OCI-LY7 (cell line): ENCODE results near the gene HMG20A. TPM values are rescaled to one million over a fixed set of nuclear protein-coding genes. Genes with fewer than 3 reads are reported as not detected.

Source experiments
- BruUV-seq: library from RNA; stranded (reverse); fragments of 400-500 nt; replicated peaks from 2 replicates; lab custom pipeline; 2021; lab: Mats Ljungman, UMichigan
- CTCF ChIA-PET: fragments of 300-600 bp; sonication (Branson Sonifier 250); formaldehyde crosslinking; loops from one replicate; lab custom pipeline; 2022; ENCODE audit warnings: antibody characterized with exemption; ENCODE audit not compliant: unreplicated experiment; lab: Charles Lee
- POLR2A ChIA-PET: fragments of 300-600 bp; sonication (Branson Sonifier 250); formaldehyde crosslinking; loops from one replicate; lab custom pipeline; 2022; ENCODE audit warnings: antibody characterized with exemption; lab: Charles Lee
- DNase-seq: peaks from one replicate; pipeline ENCODE4 v3.0.0-alpha.2; 2015; ENCODE audit warnings: low spot score
- H2AFZ ChIP-seq: fragments of 200-600 bp; sonication (generic), shearing (Covaris generic); 2 replicates; pipeline ENCODE4 v1.6.1; 2014; ENCODE audit warnings: mild to moderate bottlenecking, antibody characterized with exemption, low read length, moderate library complexity
- H3K27ac ChIP-seq: fragments of 200-600 bp; sonication (generic); 2 replicates; pipeline ENCODE4 v1.5.1; 2014; ENCODE audit warnings: mixed run types, low read depth, mild to moderate bottlenecking, moderate library complexity, low read length, inconsistent platforms; ENCODE audit not compliant: poor library complexity, severe bottlenecking
- H3K36me3 ChIP-seq: fragments of 200-600 bp; sonication (generic); 2 replicates; pipeline ENCODE4 v1.6.1; 2014; ENCODE audit warnings: mild to moderate bottlenecking, antibody characterized with exemption, low read length, moderate library complexity, mixed read lengths; ENCODE audit not compliant: insufficient read depth
- H3K4me1 ChIP-seq: fragments of 200-600 bp; sonication (generic); 2 replicates; pipeline ENCODE4 v1.5.1; 2014; ENCODE audit warnings: mild to moderate bottlenecking, low read length; ENCODE audit not compliant: insufficient read depth, poor library complexity, severe bottlenecking
- H3K4me2 ChIP-seq: fragments of 200-600 bp; sonication (generic); 2 replicates; pipeline ENCODE4 v1.6.1; 2014; ENCODE audit warnings: mild to moderate bottlenecking, low read length
- H3K4me3 ChIP-seq: fragments of 200-600 bp; sonication (generic); 2 replicates; pipeline ENCODE4 v1.5.1; 2014; ENCODE audit warnings: mild to moderate bottlenecking, low read depth, low read length; ENCODE audit not compliant: poor library complexity, severe bottlenecking
- H3K79me2 ChIP-seq: fragments of 200-600 bp; sonication (generic); 2 replicates; pipeline ENCODE4 v1.6.1; 2016; ENCODE audit warnings: low read depth, mild to moderate bottlenecking, low read length, moderate library complexity, mixed read lengths; ENCODE audit not compliant: insufficient read depth
- H3K9me2 ChIP-seq: fragments of 200-600 bp; sonication (generic); 2 replicates; pipeline ENCODE4 v1.6.1; 2016; ENCODE audit warnings: mild to moderate bottlenecking, low read length, mixed read lengths; ENCODE audit not compliant: insufficient read depth
- H3K9me3 ChIP-seq: fragments of 200-600 bp; sonication (generic); 2 replicates; pipeline ENCODE4 v1.6.1; 2014; ENCODE audit warnings: mild to moderate bottlenecking, mixed run types, low read length, mixed read lengths
- H4K20me1 ChIP-seq: fragments of 200-600 bp; sonication (generic); 2 replicates; pipeline ENCODE4 v1.6.1; 2014; ENCODE audit warnings: mild to moderate bottlenecking, antibody characterized with exemption, low read length, moderate library complexity, mixed read lengths; ENCODE audit not compliant: insufficient read depth
- CTCF ChIP-seq: fragments of 200-600 bp; sonication (generic); conservative IDR thresholded peaks from 2 replicates; pipeline ENCODE4 v1.5.1; 2014; ENCODE audit warnings: mild to moderate bottlenecking, antibody characterized with exemption, low read length, moderate library complexity, mixed read lengths
- EZH2phosphoT487 ChIP-seq: fragments of 200-600 bp; sonication (generic); IDR thresholded peaks from 2 replicates; pipeline ENCODE4 v1.6.1; 2018; ENCODE audit warnings: low read depth, borderline replicate concordance, mild to moderate bottlenecking, mixed run types, antibody characterized with exemption, low read length, moderate library complexity, mixed read lengths
- intact Hi-C: fragments of 100-400 bp; cut with micrococcal nuclease; formaldehyde crosslinking; loops from one replicate; pipeline ENCODE4 v1.10.0; 2022; ENCODE audit not compliant: unreplicated experiment
- total RNA-seq, 2 experiments: library from RNA; depleted of rRNA in 1 of 2; stranded (reverse); fragments of >200 nt in 1 of 2; shearing (Covaris generic) in 1 of 2; gene quantifications; 2 replicates each; pipeline ENCODE4 v1.2.3, GENCODE V29; 2014 to 2022

Gene HMG20A
- total RNA-seq, 2 experiments from 2014 or later, result 29.1 to 49.9 TPM

GRCh38 chr15:77386626-77387025, 34.1 kb upstream of the HMG20A start:
- H4K20me1 ChIP-seq, result no peaks in the 10 kb centered on the region; the same call in 1 of the 2 replicates
- POLR2A ChIA-PET, result no interaction called here

GRCh38 chr15:77387365-77388105, 33.2 kb upstream of the HMG20A start:
- TF ChIP-seq EZH2phosphoT487 (no peak), CTCF (no peak)
- Histone ChIP-seq H3K36me3 (no peaks in the 10 kb centered on the region), H3K79me2 (no peaks in the 10 kb centered on the region), H2AFZ (no peak overlapping the region), H3K27ac (no peak overlapping the region), H4K20me1 (no peaks in the 10 kb centered on the region; the same call in 1 of the 2 replicates), H3K9me3 (no peaks in the 10 kb centered on the region), H3K4me3 (no peak overlapping the region), H3K9me2 (no peaks in the 10 kb centered on the region), H3K4me1 (no peaks in the 10 kb centered on the region), H3K4me2 (no peak overlapping the region)
- CTCF ChIA-PET, result no interaction called here
- intact Hi-C loops, result no loop called here
- POLR2A ChIA-PET, result no interaction called here
- no TSS peak for BruUV-seq
- DNase-seq, result no peak

More at GRCh38 chr15:77386626-77387025, 34.1 kb upstream of the HMG20A start:
- CTCF ChIA-PET, result no interaction called here
- intact Hi-C loops, result no loop called here
- no peak overlapping the region for H3K4me2 ChIP-seq
- TF ChIP-seq CTCF, result no peak
- no peak for TF ChIP-seq EZH2phosphoT487
- H3K79me2 ChIP-seq, result no peaks in the 10 kb centered on the region
- no peaks in the 10 kb centered on the region for H3K9me3 ChIP-seq
- no peaks in the 10 kb centered on the region for H3K36me3 ChIP-seq
- no peaks in the 10 kb centered on the region for H3K9me2 ChIP-seq
- H2AFZ ChIP-seq, result no peak overlapping the region
- no peaks in the 10 kb centered on the region for H3K4me1 ChIP-seq
- H3K27ac ChIP-seq, result no peak overlapping the region
- BruUV-seq, result no TSS peak
- no peak for DNase-seq
- no peak overlapping the region for H3K4me3 ChIP-seq

GRCh38 chr15:77391372-77391951, 29.2 kb upstream of the HMG20A start:
- BruUV-seq, result no TSS peak
- Histone ChIP-seq H3K9me3 (peaks cover 19% of the 10 kb centered on the region; the same call in 1 of the 2 replicates), H3K9me2 (no peaks in the 10 kb centered on the region), H3K4me3 (no peak overlapping the region), H2AFZ (no peak overlapping the region), H3K36me3 (no peaks in the 10 kb centered on the region), H3K4me2 (no peak overlapping the region), H3K27ac (no peak overlapping the region), H4K20me1 (no peaks in the 10 kb centered on the region), H3K4me1 (no peaks in the 10 kb centered on the region), H3K79me2 (no peaks in the 10 kb centered on the region)
- ChIA-PET POLR2A (no interaction called here), CTCF (no interaction called here)
- intact Hi-C loops, result no loop called here
- DNase-seq, result no peak
- TF ChIP-seq CTCF (no peak), EZH2phosphoT487 (no peak)
